HG03432 (cell line): ENCODE data around the gene PARD6G.
A peak's percentile ranks its signal among the peaks of the same experiment; 100 is the strongest.

ENCODE experiments used
- ATAC-seq: cut with Tn5 transposase; IDR thresholded peaks from one replicate; pipeline ENCODE4 v1.9.1; 2021; ENCODE audit warnings: mild to moderate bottlenecking, moderate library complexity; ENCODE audit not compliant: unreplicated experiment

PARD6G gene

GRCh38 chr18:80149667-80150066 is 97.6 kb downstream of the PARD6G start:
- no peak for ATAC-seq

GRCh38 chr18:80148326-80149199 is 98.8 kb downstream of the PARD6G start:
- ATAC-seq: no peak

DNA sequence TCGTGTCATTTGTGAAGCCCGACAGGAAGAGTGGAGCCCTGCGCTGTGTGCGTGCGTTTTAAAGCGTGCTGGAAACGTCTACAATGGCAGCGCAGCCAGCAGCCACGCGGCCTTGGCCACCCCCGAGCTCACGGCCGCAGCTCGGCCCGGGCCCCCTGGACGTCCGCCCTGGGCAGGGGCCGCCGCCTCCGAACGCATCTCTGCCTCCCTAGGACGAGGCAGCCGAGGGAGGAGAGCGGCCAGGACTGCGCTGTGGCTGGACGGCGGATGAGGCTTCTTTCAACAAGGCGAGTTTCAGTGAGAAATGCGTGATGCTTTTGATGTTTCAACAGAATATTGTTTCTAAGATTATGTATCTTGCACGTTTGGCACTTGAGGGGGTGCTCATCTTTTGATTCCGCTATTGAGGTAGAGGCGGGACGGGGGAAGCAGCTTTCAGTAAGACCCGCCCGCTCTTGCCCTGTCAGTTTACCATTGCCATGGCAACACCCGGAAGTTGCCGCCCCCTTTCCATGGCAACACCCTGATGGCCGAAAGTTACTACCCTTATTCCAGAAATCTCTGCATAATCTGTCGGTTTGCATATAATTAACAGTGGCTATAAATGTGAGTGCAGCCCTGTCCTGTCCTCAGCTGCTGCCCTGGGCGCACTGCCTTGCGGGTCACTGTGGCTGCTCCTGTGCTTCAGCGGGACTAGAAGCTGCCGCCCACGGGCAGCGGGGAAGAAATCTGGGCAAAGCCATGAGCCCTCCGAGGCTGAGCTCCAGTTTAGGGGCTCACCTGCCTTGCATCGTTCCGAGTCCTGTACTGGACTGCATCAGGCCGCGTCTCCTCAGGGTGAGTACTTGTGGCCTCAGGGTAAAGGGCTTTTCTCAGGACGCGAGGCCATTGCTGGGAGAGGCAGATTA is 99.6 kb downstream of the PARD6G start:
- peak; percentile 84 for ATAC-seq

DNA sequence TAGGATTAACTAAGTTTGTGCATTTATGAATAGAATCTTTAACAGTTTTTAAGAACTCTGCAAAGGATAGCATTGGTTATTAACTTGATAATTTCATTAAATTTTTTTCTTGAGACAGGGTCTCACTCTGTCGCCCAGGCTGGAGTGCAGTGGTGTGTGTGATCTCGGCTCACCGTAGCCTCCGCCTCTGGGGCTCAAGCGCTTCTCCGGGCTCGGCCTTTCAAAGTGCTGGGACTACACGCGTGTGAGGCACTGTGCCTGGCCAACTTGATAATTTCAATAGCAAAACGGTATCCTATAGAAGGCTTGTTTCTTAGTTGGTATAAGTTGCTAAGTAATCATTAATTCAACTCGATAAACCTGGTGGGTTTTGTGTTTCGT is 100.3 kb downstream of the PARD6G start:
- ATAC-seq: peak; percentile 39

DNA sequence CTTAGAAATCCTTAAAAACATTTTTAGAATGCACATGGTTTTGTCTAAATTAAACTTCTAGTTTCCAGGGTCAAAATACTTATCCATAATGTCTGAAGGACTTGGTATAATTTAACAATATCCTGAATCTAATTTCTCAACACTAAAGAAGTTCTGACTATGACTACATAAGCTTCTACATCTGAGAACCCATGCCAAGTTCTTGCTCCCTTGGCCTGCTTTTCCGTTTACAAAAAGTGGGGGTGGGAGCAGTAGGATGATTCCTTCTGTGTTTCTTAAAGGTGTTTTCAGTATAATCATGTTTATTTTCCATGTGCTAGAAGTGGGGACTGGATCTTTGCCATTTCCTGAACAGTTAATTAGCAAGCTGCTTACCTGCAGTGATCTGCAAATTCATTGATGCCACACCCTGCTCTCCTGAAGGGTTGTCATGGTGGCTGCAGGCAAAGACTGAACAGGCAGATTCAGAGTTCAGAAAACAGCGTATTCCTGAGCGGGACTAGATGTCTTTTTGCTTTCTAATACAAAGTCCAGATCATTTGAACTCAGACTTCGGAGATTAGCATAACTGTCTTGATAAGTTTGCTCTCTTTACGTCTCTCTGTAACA is 102.0 kb downstream of the PARD6G start:
- ATAC-seq: no peak

- ATAC-seq: no peak
Observed at GRCh38 chr18:80143881-80144280, 103.4 kb downstream of the PARD6G start.

DNA sequence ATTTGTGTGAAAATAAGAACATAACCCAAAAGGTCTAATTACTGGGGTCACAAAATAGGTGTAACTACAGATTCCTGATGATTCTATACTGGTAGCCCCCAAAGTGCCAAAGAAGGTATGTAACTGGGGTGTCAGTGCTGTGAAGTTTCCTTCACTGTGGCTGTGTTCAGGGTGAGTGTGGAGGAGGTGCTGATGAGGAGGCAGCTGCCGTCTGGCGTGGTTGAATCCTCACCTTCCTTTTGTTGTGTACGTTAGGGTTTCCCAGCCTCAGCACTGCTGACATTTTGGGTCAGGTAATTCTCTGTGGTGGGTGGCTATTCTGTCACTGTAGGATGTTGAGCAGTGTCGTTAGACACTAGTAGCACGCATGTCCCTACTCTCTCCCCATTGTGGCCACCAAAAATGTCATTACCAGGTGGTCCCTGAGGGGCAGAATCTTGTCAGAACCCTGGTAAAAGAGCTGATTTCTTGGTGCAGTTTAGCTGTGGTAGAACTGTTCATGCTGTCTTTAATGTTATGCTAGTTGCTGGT is 106.8 kb downstream of the PARD6G start:
- no peak for ATAC-seq

GRCh38 chr18:80137976-80138375 is 109.3 kb downstream of the PARD6G start:
- ATAC-seq: no peak

- no peak for ATAC-seq
Observed at GRCh38 chr18:80137137-80137536, 110.2 kb downstream of the PARD6G start.

DNA sequence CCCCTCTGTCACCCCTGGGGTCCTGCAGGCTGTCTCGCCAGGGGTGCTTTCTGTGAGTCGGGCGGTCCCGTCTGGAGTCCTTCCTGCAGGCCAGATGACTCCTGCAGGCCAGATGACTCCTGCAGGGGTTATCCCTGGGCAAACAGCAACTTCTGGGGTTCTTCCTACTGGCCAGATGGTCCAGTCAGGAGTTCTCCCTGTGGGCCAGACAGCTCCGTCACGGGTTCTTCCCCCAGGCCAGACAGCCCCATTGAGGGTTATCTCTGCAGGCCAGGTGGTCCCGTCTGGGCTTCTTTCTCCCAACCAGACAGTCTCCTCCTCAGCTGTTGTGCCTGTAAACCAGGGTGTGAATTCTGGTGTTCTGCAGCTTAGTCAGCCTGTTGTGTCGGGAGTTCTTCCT is 110.6 kb downstream of the PARD6G start:
- ATAC-seq: no peak

- no peak for ATAC-seq
Observed at GRCh38 chr18:80135136-80135535, 112.2 kb downstream of the PARD6G start.

DNA sequence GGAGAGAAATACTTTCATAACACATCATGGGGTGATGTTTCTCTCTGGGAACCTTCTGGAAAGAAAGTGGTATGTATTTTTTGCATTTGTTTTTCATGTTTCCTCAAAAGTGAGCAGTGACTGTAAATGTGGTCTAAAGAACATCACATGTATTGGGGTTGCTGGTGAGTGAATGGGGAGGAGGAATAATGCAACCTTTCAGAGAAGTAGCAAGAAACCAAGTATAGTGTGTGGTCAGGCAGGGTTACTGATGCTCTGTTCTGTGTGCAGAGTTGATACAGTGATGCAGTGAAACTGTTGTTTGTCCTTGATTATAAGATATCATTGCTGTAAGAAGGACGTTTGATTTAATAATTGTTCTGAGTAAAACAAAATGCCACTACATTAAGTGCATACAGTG is 114.2 kb downstream of the PARD6G start:
- no peak for ATAC-seq

DNA sequence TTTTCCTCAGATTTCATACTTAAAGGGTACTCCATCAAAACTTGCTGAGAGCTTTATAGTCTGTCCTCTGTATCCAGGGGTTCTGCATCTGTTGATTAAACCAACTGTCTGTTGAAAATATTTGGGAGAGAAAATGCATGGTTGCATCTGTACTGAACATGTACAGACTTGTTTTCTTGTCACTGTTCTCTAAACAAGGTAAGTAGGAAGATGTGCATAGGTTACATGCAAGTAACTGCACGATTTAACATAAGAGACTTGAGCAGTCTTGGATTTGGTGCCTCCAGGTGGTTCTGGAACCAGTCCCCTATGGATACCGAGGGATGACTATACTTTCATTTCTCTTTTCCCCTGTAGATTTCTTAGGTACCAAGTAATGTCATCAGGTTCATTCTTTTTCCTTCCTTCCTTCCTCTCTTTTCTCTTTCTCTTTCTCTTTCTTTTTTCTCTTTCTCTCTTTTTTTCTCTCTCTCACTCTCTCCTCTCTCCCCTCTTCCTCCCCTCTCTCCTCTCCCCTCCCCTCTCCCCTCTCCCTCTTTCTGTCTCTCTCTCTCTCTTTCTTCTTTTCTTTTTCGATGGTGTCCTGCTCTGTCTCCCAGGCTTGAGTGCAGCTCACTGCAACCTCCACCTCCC is 115.0 kb downstream of the PARD6G start:
- no peak for ATAC-seq

GRCh38 chr18:80130555-80130954 is 116.8 kb downstream of the PARD6G start:
- no peak for ATAC-seq

DNA sequence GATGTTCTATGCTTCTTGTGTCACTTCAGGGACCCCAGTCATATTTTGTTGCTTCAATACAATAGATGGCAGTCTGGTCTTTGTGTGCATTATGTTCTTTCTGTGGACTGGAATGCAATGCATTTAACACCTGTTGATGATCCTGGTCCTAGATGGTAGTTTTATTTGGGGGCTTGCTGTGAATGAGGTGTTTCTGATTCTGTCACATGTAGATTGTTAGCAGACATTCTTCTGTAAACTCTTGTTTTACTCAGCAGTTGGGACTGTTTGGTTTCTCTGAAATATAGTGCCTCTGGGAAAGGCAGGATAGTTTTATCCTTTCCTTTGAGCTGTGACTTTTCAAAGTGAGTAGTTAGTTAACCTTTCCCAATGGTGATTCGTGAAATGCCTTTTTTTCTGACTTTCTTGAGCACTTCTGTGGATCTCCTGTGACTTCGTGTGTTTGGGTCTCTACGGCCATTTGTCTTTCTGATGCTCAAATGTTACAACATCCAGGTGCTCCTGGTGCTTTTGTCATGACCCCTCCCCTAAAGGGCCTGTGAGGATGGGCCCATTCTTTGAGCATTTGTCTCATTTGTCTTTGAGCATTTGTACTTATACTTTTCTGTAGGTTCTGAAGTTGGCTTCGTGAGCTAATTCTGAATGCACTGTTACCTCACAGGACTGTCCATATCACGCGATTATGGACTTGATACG is 117.5 kb downstream of the PARD6G start:
- no peak for ATAC-seq

DNA sequence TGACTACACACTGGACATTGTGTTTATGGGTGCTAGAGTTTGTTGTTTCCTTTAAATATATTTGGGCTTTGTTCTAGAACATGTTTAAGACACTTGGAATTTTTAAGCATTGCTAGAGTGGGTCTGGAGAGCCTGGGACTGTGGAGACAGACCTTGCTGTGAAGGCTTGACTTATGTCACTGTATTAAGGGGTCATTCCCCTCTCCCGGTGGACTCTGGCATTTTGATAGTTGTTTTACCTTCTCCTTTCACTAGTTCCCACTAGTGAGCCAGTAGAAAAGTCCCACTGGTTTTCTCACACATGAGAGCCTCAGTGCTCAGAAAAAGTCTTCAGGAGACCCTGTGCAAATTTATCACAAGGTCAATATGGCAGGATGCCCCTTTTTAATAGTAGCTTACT is 119.7 kb downstream of the PARD6G start:
- ATAC-seq: no peak

- no peak for ATAC-seq
Observed at GRCh38 chr18:80126797-80127196, 120.5 kb downstream of the PARD6G start.

GRCh38 chr18:80124131-80124530 is 123.2 kb downstream of the PARD6G start:
- no peak for ATAC-seq

DNA sequence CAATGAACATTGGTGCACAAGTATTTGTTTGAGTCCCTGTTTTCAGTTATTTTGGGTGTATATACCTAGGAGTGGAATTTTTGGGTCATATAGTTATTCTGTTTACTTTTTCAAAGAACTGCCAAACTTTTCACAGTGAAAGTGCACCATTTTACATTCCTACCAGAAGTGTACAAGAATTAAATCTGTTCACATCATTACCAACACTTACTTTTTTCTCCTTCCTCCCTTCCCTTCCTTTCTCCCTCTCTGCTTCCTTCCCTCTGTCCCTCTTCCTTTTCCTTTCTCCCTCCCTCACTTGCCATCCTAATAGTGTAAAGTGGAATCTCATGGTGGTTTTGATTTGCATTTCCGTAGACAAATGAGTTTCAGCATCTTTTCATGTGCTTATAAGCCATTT is 126.4 kb downstream of the PARD6G start:
- no peak for ATAC-seq

GRCh38 chr18:80119111-80119510 is 128.2 kb downstream of the PARD6G start:
- ATAC-seq: no peak
